Activated CD4-positive, alpha-beta T cell treated with anti-CD3 and anti-CD28 coated beads for 36 hours (primary cell): Measurements from ENCODE around the gene AATF. TPM values are rescaled to one million over a fixed set of nuclear protein-coding genes. Genes with fewer than 3 reads are reported as not detected.

Source experiments
- ATAC-seq: fragments of 200-7000 bp; cut with Tn5 transposase; one replicate; pipeline ENCODE4 v1.10.0; 2021; ENCODE audit warnings: mild to moderate bottlenecking, moderate library complexity
- CTCF ChIA-PET: fragments of 350-600 bp; sonication (Branson Sonifier 250); formaldehyde crosslinking; loops from one replicate; lab custom pipeline; 2021; ENCODE audit warnings: antibody characterized with exemption; lab: Charles Lee
- POLR2A ChIA-PET: fragments of 350-600 bp; sonication (Branson Sonifier 250); formaldehyde crosslinking; loops from one replicate; lab custom pipeline; 2021; ENCODE audit warnings: antibody characterized with exemption, inconsistent platforms; lab: Charles Lee
- DNase-seq: peaks from one replicate; pipeline ENCODE4 v3.0.0-alpha.2; 2020
- H3K27ac Mint-ChIP-seq: one replicate; pipeline ENCODE4 v1.8.0; 2021; ENCODE audit warnings: mixed read lengths
- H3K27me3 Mint-ChIP-seq: one replicate; pipeline ENCODE4 v1.8.0; 2021; ENCODE audit warnings: mixed read lengths
- H3K36me3 Mint-ChIP-seq: one replicate; pipeline ENCODE4 v1.8.0; 2021; ENCODE audit warnings: low read depth, mixed read lengths
- H3K4me1 Mint-ChIP-seq: one replicate; pipeline ENCODE4 v1.8.0; 2021; ENCODE audit warnings: mixed read lengths
- H3K4me3 Mint-ChIP-seq: one replicate; pipeline ENCODE4 v1.8.0; 2021; ENCODE audit warnings: mild to moderate bottlenecking, moderate library complexity, mixed read lengths
- H3K9me3 Mint-ChIP-seq: one replicate; pipeline ENCODE4 v1.8.0; 2021; ENCODE audit warnings: low read depth, mixed read lengths
- intact Hi-C, 2 experiments: fragments of 100-400 bp; cut with DNase I in 1 of 2; cut with micrococcal nuclease in 1 of 2; formaldehyde crosslinking; loops; one replicate each; pipeline versions ENCODE4 v1.14.2 to v1.15.1; 2022 to 2024; cut with DNase I, micrococcal nuclease
- total RNA-seq, 2 experiments: library from RNA; stranded (reverse); gene quantifications; one replicate each; pipeline ENCODE4 v1.2.3, GENCODE V29; 2021

AATF gene
- total RNA-seq, 2 experiments from 2014 or later: 87.9 to 149 TPM

DNA sequence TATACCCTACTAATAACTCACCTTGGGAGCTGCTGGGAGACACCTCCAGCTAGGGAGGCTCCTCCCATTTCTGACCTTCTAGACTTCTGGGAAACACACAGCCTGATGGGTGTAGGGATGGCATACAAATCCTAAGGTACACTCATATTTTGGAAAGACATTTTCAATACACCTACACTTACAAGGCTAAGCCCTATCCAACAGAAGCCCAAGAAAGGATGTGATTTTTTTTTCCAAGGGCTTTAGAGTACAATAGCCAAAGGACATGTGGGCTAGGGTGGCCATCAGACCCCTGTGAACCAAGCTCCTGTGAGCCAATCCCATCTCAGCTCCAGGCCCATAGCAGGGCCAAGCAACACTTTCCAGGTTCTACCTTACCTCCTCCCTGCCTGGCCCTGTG lies 143.9 kb downstream of the AATF start:
- no peaks in the 10 kb centered on the region for H3K27me3 Mint-ChIP-seq
- ATAC-seq: no peak
- CTCF ChIA-PET: interaction anchor here (0.8 kb wide), 1 partner anchor 10 kb away, joined by 3 read pairs; no protein-coding TSS in a partner anchor
- no peaks in the 10 kb centered on the region for H3K9me3 Mint-ChIP-seq
- peaks cover 41% of the 10 kb centered on the region for H3K36me3 Mint-ChIP-seq
- no peak overlapping the region for H3K27ac Mint-ChIP-seq
- H3K4me3 Mint-ChIP-seq: no peak overlapping the region
- intact Hi-C loops: no loop called here
- POLR2A ChIA-PET: no interaction called here
- H3K4me1 Mint-ChIP-seq: peaks cover 33% of the 10 kb centered on the region
- no peak for DNase-seq

DNA sequence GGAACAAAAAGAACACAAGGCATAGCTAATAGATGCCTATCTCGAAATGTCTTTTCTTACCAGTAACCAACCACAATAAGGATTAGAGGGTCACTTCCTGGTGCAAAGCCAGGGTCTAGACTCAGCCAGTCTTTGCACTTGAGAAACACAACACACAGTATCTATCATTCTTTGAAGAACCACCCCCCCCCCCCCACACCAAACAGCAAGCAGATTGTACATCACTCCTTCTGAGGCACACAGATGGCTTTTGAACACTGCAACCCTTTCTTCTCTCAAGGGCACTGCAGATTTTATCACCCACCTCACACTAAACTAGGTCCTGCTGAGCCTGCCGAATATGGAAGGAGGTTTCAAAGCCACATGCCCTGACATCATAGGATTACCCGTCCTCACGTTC lies 145.6 kb downstream of the AATF start:
- H3K27ac Mint-ChIP-seq: no peak overlapping the region

DNA sequence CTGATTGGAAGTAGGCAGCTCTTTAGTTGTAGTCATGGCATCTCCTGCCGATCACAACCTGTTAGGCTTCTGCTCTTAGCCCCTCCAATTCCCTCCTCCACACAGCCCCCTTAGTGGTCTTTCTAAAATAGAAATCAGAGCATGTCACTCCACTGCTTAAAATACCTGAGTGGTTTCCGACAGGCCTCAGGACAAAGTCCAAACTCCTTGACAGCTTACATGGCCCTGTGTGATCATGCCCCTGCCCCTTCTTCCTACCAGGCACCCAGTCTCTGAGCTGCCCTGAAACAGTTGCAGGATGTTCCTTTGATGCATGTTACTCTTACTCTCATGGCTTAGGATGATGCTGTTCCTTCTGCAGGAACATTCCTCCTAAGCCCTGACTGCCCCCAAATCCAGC lies 147.3 kb downstream of the AATF start:
- H3K27me3 Mint-ChIP-seq: no peaks in the 10 kb centered on the region
- no peak overlapping the region for H3K27ac Mint-ChIP-seq
- intact Hi-C loops: no loop called here
- no peak overlapping the region for H3K4me3 Mint-ChIP-seq
- DNase-seq: no peak
- no peak for ATAC-seq
- H3K9me3 Mint-ChIP-seq: no peaks in the 10 kb centered on the region
- CTCF ChIA-PET: no interaction called here
- POLR2A ChIA-PET: interaction anchor here (0.6 kb wide), 1 partner anchor 218 kb away, joined by 4 read pairs; no protein-coding TSS in a partner anchor
- peaks cover 34% of the 10 kb centered on the region for H3K36me3 Mint-ChIP-seq
- peaks cover 4% of the 10 kb centered on the region for H3K4me1 Mint-ChIP-seq

More for the DNA sequence above, 145.6 kb downstream of the AATF start:
- DNase-seq: no peak
- peaks cover 19% of the 10 kb centered on the region for H3K4me1 Mint-ChIP-seq
- H3K36me3 Mint-ChIP-seq: peaks cover 42% of the 10 kb centered on the region
- CTCF ChIA-PET: interaction anchor here (0.6 to 1.3 kb wide), 2 partner anchors 10 to 186 kb away, joined by 3 read pairs; no protein-coding TSS in a partner anchor
- POLR2A ChIA-PET: no interaction called here
- H3K9me3 Mint-ChIP-seq: no peaks in the 10 kb centered on the region
- no peaks in the 10 kb centered on the region for H3K27me3 Mint-ChIP-seq
- ATAC-seq: no peak
- no peak overlapping the region for H3K4me3 Mint-ChIP-seq
- intact Hi-C loops: no loop called here

DNA sequence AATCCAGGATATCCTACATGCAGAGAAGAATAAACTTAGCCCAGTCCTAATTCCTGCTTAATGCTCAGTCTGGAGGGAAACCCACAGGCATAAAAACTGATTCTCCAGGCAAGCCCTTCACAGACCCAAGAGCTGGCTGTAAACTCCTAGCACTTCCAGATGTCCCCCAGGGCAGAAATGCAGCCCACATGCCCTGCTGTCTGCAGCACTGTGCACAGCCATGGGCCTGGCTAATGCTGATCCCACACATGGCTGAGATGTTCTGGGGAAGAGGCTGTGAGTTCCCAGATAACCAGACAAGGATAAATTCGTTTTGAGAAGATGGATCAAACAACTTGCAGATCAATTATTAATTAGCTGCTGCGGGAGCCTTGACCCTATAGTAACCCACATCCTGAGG lies 148.4 kb downstream of the AATF start:
- POLR2A ChIA-PET: no interaction called here
- Mint-ChIP-seq H3K9me3 (no peaks in the 10 kb centered on the region), H3K27me3 (no peaks in the 10 kb centered on the region), H3K4me3 (no peak overlapping the region), H3K4me1 (peaks cover 1% of the 10 kb centered on the region), H3K36me3 (peaks cover 37% of the 10 kb centered on the region), H3K27ac (no peak overlapping the region)
- CTCF ChIA-PET: no interaction called here
- intact Hi-C loops: no loop called here
- no peak for ATAC-seq
- DNase-seq: no peak

DNA sequence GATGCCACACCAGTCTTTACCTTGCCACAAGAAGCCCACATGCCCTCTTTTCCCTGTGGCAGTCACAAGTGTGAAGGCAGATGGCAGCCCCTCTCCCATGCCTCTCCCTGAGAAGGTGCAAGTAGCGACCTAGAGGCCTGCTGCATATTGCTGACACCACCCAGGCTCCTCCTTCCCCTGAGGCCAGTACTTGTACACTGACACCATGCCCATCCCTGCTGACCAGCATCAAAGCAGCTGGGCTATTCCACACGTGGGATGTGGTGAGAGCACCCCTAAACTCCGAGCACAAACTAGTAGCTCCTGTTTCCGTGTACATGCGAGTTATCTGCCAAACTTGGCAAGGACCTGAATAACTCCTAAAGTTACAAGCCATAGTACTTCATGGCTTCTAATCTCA lies 149.4 kb downstream of the AATF start:
- H3K36me3 Mint-ChIP-seq: peaks cover 37% of the 10 kb centered on the region
- H3K9me3 Mint-ChIP-seq: no peaks in the 10 kb centered on the region
- DNase-seq (no peak), ATAC-seq (no peak)
- H3K27ac Mint-ChIP-seq: no peak overlapping the region
- ChIA-PET CTCF (no interaction called here), POLR2A (no interaction called here)
- intact Hi-C loops: no loop called here
- H3K4me1 Mint-ChIP-seq: no peaks in the 10 kb centered on the region
- H3K27me3 Mint-ChIP-seq: no peaks in the 10 kb centered on the region
- no peak overlapping the region for H3K4me3 Mint-ChIP-seq

DNA sequence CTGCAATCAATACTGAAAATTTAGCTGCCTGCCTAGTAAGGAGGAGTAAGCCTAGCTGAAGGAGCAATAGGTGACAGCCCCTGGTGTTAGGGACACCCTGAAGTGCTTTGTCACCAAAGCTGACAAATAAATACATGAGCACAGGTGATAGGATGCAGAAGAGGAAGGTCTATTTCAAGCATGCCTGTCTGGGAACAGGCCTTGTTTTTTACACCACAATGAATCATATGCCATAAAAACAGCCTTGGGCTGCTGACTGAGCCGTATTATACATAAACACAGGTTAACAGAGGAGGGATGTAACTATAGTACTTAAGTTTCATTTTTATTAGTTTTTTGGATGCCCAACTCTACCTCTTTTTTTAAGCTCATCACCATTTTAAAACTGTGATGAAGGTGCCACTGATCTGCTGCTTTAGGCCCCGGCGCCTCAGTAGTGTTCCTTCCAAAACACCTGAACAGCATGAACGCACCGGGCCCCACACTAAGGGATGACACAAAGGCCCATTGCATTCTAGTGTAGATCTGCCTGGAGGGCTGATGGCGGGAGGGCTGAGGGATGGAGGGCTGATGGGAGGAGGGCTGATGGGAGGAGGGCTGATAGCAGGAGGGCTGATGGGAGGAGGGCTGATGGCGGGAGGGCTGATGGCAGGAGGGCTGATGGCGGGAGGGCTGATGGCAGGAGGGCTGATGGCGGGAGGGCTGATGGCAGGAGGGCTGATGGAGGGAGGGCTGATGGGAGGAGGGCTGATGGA lies 150.3 kb downstream of the AATF start:
- H3K27me3 Mint-ChIP-seq: no peaks in the 10 kb centered on the region
- no peaks in the 10 kb centered on the region for H3K4me1 Mint-ChIP-seq
- ATAC-seq (no peak), DNase-seq (no peak)
- no peak overlapping the region for H3K4me3 Mint-ChIP-seq
- intact Hi-C loops: no loop called here
- POLR2A ChIA-PET: no interaction called here
- H3K27ac Mint-ChIP-seq: no peak overlapping the region
- CTCF ChIA-PET: no interaction called here
- no peaks in the 10 kb centered on the region for H3K9me3 Mint-ChIP-seq
- peaks cover 40% of the 10 kb centered on the region for H3K36me3 Mint-ChIP-seq

DNA sequence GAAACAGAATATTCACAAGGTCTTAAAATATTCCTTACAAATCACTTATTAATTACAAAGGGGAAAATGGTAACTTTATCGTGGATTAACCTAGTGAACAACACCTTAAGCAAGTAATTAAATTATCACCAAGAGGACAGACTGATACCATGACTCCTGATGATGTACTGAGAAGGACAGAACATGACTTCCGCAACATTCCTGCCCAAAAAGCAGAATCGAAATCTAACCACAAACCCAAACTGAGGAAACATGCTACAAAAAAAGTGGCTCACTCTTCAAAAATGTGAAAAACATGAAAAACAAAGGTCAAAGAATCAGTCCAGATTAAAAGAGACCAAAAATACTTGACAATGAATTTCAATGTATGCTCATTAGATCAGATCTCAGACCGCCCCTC lies 151.5 kb downstream of the AATF start:
- H3K9me3 Mint-ChIP-seq: no peaks in the 10 kb centered on the region
- POLR2A ChIA-PET: no interaction called here
- H3K36me3 Mint-ChIP-seq: peaks cover 35% of the 10 kb centered on the region
- no peaks in the 10 kb centered on the region for H3K27me3 Mint-ChIP-seq
- H3K4me3 Mint-ChIP-seq: no peak overlapping the region
- no peaks in the 10 kb centered on the region for H3K4me1 Mint-ChIP-seq
- H3K27ac Mint-ChIP-seq: no peak overlapping the region
- DNase-seq (no peak), ATAC-seq (no peak)
- intact Hi-C loops: no loop called here
- CTCF ChIA-PET: no interaction called here

DNA sequence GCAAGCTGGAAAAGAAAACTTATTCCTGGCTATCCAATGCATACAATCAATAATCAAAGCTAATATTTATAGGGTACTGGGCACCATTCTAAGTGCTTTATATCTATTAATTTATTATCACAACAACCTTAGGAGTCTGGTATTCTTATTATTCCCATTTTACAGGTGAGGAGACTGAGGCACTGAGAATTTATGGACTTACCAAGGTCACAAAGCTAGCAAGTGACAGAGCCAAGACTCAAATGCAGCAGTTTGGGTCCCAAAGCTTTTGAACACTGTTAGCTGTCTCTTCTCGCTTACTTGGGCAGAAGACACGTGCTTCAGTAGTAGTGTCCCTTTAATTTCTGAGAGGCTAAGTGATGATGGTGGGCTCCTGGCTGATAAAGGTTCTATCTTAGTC lies 152.6 kb downstream of the AATF start:
- ChIA-PET CTCF (interaction anchor here (0.8 kb wide), 1 partner anchor 10 kb away, joined by 3 read pairs; no protein-coding TSS in a partner anchor), POLR2A (no interaction called here)
- peaks cover 33% of the 10 kb centered on the region for H3K36me3 Mint-ChIP-seq
- no peaks in the 10 kb centered on the region for H3K4me1 Mint-ChIP-seq
- no peaks in the 10 kb centered on the region for H3K9me3 Mint-ChIP-seq
- DNase-seq: no peak
- no peaks in the 10 kb centered on the region for H3K27me3 Mint-ChIP-seq
- H3K4me3 Mint-ChIP-seq: no peak overlapping the region
- intact Hi-C loops: no loop called here
- H3K27ac Mint-ChIP-seq: no peak overlapping the region
- ATAC-seq: no peak

DNA sequence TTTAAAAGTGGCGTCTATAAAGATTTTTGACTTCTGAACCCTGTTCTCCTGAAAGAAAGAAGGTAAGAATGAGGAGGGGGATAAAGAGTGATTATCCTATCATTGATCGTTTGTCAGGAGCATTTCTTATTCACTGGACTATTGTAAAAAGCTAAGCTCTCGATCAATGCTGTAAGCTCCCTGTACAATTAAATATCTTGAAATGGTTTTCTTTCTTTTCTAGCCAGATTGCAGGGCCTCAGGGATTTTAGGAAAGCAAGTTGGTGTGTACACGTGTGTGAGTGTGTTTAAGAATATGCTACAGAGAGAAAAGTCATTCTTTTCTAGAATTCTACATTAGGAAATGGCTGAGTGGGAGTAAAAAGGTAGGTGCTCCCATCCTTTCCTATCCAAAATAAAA lies 154.5 kb downstream of the AATF start:
- Mint-ChIP-seq H3K9me3 (no peaks in the 10 kb centered on the region), H3K4me3 (no peak overlapping the region), H3K27me3 (no peaks in the 10 kb centered on the region), H3K4me1 (no peaks in the 10 kb centered on the region), H3K27ac (no peak overlapping the region), H3K36me3 (peaks cover 17% of the 10 kb centered on the region)
- DNase-seq (no peak), ATAC-seq (no peak)
- intact Hi-C loops: no loop called here
- CTCF ChIA-PET: no interaction called here
- POLR2A ChIA-PET: no interaction called here

DNA sequence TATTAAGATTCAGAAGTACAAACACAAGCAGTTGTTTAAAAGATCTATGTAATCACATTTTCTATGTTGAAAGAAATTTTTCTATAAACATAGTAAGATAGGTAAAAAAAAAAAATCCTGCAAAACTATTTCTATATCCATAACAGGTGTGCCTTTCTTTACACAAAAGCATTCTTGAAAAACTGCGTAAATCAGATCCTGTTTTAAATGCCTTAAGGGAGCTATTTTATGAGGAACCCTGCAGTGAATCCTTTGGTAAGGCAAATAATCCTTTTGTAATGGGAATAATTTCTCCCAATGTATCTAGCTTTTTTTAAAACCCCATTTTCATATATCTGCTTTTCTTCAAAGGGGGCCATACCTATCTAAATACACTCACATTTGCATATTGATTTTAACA lies 157.3 kb downstream of the AATF start:
- DNase-seq: no peak
- intact Hi-C loops: no loop called here
- Mint-ChIP-seq H3K27ac (no peak overlapping the region), H3K27me3 (no peaks in the 10 kb centered on the region), H3K4me1 (no peaks in the 10 kb centered on the region), H3K36me3 (peaks cover 31% of the 10 kb centered on the region), H3K9me3 (no peaks in the 10 kb centered on the region), H3K4me3 (no peak overlapping the region)
- POLR2A ChIA-PET: no interaction called here
- ATAC-seq: no peak
- CTCF ChIA-PET: interaction anchor here (0.6 to 1.3 kb wide), 2 partner anchors 9 to 1319 kb away, joined by 3 to 4 read pairs; no protein-coding TSS in a partner anchor
